NCI-H345 (cell line): ENCODE measurements around the gene SACM1L.
"Not testable (repeated sequence)": the region's sequence is repeated elsewhere in the genome, so short reads cannot be mapped to it uniquely, and the experiment has no call there.

Experiments used
- DNase-seq: peaks from one replicate; lab custom pipeline; 2025; lab: John Stamatoyannopoulos, UW

SACM1L gene

DNA sequence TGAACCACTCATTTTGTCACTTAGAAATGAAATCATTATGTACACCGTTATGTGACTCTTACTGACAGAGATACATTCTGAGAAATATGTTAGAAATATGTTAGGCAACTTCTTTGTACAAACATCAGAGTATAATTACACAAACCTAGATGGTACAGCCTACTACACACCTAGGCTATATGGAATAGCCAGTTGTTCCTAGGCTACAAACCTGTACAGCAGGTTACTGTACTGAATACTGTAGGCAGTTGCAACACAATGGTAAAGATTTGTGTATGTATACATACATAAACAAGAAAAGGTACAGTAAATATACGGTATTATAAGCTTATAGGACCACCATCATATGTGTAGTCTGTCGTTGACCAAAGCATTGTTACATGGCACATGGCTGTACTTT lies 3.7 kb downstream of the SACM1L start:
- DNase-seq: no peak

DNA sequence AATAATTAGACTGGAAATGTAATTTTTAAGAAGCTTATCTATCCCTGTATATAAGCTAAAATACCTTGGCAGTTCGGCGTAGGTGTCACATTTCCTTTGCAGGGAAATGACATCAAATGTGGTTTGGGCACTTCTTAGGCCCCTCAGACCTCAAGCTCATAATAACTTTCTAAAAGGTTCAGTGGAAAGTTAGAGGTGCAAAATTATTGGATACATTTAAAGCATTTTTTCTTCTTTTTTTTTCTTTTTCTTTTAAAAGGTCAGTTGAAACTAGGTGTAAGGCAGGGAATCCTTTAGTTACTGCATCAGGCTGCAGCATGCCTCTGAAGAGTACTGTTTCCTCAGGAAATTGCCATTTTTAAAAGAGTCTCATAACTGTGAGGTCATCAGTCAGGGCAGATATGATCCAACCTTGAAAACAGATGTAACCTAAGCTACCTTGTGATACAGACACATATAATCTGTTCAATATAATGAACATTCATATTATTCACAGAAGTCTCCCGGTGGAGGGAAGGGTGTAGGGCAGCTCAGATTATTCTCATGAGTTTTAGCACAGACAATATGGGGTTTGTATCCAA lies 4.8 kb downstream of the SACM1L start:
- no peak for DNase-seq

DNA sequence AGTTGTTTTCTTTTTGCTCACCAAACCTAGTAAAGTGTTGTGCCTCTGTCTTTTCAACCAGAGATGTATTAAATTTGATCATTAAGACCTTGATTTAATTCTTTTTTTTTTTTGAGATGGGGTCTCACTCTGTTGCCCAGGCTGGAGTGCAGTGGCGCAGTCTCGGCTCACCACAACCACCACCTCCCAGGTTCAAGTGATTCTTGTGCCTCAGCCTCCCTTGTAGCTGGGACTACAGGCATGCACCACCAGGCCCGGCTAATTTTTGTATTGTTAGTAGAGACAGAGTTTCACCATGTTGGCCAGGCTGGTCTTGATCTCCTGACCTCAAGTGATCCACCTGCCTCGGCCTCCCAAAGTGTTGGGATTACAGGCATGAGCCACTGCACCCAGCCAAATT lies 6.0 kb downstream of the SACM1L start:
- not testable (repeated sequence) for DNase-seq

DNA sequence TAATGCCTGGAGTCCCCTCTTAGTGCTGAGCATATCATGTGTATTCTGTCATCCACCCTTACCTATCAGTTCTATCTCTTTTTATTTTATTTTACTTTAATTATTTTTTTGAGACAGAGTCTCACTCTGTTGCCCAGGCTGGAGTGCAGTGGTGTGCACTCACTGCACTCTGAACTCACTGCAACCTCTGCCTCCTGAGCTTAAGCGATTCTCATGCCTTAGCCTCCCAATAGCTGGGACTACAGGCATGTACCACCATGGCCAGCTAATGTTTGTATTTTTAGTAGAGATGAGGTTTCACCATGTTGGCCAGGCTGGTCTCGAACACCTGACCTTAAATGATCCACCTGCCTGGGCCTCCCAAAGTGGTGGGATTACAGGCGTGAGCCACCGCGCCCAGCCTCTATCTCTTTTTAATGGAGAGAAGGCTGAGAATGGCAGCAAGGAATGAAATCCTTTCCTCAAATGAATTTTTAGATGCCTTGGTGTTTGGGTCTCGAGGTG lies 11.4 kb downstream of the SACM1L start:
- no peak for DNase-seq

DNA sequence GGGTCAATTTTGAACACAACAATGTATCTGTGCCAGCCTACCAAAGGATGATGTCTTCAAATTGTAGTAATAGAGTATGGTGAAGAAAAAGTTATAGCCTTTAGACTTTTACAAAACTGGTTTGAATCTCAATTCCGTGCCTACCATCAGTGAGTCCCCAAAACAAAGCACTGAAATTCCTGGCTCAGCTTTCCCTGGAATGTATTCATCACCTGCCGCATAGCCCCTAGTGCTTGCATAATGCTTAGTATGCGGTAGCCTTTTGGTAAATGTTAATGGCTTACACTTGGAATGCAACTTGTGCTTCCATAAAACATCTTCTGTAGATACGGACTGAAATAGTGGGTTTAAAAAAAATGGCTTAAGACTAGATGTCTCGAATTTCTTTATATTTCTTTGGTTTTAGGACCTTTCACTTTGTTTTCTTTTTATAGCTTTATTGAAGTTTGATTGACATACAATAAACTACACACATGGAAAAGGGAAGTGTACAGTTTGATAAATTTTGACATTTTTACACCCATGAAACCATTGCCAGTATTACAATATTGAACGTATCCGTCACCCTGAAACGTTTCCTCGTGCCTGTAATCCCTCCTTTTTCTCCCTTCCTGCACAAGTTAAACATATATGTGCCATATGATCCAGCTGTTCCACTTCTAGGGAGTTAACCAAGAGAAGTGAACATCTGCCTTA lies 12.1 kb downstream of the SACM1L start:
- DNase-seq: no peak

DNA sequence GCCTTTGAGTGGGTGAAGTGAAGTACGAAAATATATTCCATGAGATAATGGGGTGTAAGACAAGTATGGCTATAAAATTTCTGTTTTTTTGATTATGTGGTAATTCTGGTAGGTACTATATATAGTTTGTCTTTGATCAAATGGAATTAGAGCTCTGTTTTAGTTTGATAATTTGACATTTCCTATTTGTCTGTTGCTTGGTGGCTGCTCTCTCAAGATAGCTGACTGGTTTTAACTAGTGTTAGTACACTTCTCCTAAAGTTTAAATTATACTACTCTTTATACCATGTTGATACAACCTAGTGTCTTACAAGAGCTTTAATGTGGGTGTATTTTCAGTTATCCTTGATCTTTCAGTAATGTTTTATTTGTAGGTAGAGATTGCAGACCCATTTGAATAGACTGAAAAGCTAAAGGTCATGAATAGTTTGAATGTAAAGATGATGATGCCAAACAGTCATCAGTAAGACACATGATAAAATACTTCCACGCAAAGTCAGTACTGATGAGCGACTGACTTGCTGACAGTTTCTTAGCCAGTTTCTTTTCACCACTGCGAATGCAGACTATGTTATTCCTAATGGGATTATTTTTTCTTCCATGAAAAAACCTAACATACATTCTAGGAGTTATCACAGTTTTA lies 15.2 kb downstream of the SACM1L start:
- DNase-seq: no peak

DNA sequence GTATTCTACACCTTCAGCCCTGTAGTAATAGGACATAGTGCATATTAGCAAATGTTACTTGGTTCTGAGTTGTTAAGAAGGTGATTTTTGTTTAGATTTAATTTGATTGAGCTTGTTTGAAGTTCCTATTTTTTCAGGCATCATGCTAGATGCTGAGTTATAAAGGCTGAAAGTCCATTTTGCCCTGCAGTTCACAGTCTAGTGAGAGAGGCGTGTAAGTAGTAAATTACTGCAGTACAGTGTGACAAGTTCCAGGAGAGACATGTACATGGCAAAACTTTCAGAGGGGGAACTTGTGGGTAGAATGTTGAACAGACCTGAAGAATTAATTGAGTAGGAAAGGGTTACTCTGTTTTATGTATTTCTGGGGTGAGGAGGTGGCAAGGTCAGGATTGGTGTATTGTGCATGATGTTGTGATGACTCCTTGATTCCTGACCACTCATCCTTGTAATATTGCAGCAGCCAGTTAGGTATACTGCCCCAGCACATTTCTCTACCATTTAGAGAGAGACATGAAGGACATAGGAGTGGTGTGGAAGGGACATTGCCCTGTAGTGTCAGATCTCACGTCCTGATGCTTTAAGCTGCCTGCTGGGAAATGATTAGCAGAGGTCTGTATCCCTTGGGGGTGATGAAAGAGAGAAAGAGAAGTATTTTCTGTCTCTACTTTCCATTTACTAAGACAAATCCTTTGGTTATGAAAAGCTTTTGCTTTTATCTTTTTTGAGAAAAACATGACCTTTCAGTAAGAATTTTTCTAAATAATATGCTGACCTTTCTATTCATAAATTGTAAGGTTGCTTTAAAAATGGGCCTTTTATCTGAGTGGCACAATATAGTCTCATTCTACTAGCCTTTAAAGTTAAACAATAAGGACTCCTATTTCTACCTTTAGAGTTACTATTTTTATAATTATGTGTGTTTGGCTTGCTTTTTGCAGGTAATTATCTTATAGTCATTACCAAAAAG lies 16.9 kb downstream of the SACM1L start:
- DNase-seq: no peak

DNA sequence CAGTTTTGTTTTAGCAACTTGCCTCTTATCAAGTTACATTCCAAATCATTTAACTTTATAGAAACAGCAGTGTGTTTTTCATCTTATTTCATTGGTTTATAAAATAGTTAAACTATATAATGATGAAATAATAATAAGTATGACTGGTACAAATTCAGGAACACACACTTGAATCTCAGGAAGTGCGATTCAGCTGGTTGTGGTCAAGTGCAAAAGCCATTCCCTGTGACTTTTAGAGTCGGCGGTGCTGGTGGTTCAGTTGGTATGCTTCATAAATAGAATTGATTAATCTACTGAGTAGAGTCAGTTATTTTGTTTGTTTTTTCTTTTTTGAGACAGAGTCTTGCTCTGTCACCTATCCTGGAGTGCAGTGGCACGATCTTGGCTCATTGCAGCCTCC lies 22.7 kb downstream of the SACM1L start:
- DNase-seq: no peak

DNA sequence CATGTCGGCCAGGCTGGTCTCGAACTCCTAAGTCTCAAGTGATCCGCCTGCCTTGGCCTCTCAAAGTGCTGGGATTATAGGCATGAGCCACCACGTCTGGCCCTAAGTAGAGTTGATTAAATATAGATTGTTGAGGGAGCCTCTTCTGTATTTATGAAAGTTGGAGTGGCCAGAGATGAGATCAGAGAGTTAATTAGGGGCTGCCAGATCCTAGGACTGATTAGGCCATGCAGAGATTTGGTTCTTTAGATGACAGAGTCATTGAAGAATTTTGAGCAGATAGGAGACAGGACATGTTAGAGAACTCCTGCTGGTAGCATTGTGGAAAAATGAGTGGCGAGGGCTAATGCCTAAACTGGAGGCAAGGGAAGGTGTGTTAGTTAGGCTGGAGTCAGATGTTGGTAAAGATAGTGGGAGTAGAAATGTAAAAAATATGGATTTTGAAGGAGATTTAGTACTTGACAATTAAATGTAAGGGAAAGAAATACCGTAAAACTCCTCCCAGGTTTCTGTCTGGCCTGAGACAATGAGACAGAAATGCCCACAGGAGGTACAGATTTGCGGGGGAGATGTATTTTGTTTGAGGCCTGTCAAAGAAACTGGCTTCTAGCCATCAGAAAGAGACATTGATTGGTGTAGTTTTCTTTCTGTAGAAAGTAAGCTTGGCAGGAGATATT lies 23.4 kb downstream of the SACM1L start:
- DNase-seq: no peak

DNA sequence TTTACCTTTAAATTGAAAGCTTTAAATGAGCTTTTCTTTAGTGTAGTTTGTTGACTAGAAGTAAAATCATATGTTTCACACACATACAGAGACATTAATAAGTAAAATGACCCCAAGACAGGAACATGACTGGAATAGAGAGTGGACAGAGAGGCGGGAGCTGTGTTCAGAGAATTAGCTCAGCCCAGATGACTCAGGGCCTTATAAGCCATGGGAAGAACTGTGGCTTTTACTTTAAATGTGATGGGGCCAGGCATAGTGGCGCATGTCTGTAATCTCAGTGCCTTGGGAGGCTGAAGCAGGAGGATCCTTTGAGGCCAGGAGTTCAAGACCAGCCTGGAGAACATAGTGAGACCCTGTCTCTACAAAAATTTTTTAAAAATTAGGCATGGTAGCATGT lies 26.7 kb downstream of the SACM1L start:
- DNase-seq: no peak

DNA sequence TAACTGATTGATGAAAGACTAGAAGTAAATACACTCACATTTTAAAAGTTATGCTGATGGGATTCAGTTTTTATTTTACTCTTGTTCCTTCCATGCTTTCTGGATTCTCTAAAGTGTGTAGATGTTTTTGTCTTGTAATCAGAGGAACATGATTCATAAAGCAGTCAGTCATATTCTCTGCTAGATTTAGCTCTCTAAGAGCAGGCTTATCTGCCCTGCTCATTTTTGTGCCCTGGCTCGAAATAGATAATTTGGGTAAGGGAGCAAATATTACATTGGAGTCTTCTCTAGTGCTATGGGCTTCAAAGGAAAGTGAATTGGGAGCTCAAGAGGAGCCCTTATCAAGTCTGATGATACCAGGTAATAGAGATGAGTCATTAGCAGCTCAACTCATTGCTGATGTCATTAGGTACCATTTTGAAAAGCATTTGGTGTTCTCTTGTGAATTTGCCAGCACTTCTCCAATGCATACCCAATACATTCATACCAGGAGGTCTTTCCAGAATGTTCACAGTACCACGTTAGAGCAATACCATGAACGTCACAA lies 27.7 kb downstream of the SACM1L start:
- no peak for DNase-seq

DNA sequence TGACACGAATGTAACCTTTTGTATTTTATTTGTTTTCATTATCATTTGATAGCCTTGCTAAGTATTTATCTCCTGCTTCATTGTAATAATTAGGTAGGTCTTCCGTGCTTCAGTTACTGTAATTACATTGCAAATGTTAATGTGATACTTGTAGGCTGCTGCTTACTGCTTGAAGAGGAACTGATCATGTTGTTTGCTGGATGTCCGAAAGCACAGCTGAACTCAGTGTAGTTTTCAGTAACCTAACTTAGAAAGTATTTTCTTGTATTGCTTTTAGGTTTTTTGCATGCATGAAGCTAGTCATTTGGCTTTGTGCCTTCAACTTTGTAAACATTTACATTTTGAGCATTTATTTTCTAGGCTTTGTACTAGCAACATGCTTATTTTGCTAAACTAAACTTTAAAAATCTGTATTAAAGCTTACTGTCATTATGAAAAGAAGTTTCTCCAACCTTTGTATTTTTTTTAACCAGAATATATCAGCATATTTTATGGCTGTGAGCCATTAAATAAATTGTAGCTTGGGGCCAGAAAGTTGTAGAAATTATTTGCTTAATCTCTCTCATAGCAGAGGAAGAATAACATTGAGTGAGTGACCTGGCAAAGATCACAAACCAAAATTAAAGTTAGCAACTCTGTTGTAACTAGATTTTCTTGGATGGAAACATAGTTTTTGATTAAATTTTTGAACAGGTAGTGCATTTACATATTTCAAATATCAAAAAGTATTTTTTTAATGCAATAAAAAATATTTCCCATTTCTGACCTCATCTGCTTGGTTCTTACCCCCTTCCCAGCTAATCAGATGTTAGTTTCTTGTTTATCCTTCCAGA lies 30.7 kb downstream of the SACM1L start:
- DNase-seq: no peak

DNA sequence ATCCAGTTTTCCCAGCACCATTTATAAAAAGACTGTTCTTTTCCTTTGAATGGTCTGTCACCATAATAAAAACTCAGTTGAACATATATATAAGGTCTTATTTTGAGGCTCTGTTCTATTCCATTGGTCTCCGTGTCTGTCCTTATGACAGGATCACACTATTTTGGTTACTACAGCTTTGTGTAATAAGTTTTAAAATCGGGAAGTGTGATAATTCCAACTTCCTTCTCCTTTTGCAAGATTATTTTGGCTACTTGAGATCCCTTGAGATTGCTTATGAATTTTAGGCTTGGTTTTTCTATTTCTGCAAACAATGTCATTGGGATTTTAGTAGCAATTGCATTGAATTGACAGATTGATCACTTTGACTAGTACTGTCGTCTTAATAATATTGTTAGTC lies 35.7 kb downstream of the SACM1L start:
- DNase-seq: no peak

DNA sequence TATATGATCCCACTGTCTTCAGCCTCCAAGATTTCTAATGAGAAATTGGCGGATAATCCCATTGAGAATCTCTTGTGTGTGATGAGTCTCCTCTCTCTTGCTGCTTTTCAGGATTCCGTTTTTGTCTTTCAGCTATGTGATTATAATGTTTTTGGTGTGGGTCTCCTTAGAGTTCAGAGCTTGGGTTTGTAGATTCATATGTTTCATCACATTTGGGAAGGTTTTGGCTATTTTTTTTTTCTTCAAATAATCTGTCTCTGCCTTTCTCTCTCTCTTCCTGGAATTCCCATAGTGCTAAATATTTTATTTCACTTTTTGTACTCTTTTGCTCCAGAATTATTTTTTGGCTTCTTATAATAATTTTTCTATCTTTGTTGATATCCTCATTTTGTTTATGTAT lies 40.4 kb downstream of the SACM1L start:
- no peak for DNase-seq

DNA sequence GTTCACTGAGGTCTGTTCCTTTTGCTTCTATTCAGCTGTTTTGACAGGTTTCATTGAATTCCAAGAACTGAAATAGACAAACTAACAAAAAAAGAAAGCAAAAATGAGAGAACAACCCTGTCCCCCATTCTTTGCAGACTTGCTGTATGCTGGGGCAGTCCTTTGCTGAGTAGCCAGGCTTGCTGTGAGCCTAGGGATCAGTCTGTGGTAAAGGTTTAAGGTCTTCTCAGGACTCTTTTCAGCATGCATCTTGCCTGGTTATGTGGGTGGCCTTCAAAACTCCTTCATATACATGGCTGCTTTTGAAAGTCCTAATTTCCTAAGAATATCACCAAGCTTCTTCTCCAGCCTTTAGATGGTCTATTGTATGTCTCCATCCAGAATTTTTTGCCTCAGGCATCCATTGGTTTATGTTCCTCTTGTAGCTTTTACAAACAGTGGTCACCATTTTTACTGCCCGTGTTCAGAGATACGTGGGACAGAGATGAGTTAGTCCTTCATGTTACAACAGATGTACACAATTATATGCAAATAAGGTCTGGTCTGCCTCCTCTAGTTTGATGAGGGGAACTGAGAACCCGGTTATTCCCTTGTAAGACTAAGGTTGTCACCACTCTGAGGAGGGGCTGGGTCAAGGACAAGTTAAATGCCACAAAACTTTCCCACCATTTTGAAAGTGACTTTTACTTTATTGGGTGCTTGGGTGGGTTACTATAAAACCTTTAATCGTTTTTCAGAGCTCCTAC lies 41.4 kb downstream of the SACM1L start:
- DNase-seq: no peak

DNA sequence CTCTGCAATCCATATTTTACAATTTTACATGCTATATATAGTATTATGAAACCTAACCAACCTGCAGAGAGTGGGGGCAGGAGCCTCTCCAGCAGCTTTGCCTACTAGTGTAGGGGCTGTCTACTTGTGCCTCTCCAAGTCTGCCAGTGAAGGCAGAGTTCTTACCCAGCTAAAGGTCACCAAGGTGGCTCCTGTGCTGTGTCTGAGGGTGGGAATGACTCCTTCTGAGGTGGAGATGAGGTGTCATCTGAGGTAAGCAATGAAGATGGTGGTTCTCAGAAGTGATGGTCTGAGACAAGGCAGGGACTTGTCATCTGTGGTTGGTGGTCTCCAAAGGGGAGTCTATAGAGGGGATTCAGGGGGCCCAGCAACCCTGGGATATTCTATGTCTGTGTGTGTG lies 47.5 kb downstream of the SACM1L start:
- no peak for DNase-seq

DNA sequence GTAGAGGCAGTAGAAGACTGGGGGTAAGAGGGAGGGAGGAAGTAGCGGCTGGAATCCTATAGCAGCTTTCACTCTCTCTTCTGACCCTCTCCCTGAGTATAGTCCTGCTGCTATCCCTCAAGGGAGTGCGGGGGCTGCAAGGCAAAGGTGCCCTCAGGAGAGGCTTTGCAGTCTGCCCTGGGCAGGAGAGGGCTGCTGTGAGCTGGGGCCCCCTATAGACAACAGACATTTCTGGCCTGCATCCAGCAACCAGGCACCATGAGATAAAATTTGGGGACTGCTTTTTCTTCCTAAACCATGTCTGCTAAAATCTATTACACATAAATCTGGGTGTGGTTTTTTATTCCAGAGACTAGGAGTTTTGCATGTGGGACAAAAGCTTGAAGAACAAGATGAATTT lies 48.0 kb downstream of the SACM1L start:
- no peak for DNase-seq

DNA sequence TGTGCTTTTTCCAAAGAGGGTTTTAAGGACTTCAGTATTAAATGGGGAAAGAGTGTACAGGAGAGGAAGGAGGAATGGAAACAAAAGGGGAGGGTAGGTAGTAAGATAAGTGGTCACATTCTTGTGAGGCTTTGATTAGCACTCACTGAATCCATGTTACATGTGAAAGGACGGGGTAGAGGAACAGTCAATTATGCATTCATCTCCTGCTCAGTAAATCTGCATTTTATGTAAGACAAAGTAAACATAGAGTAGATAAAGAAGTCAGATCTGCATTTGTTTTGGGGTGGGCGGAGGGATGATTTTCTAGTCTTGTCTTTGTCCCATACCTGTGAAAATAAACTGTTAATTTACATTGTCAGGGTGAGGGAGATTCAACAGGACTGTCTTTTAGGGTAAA lies 50.8 kb downstream of the SACM1L start:
- no peak for DNase-seq

DNA sequence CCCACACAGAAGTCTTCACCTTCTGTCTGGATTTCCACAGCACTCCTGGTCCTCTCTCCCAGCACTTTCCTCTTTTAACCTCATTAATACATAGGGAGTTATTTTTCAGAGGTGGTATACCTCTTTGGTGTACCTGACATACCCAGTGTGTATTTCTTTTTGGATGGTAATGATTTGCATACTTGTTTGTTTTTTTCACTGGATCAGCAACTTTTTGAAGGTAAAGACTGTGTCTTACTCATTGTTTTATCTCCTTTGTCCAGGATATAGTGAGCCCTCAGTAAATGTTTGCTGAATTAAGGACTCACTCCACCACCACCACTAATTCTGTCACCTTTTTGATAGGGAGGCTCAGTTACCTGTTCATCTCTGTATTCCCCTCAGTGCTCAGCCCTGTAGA lies 52.1 kb downstream of the SACM1L start:
- no peak for DNase-seq
